HepG2 (cell line): ENCODE data around the gene FAAP100. TPM values are rescaled to one million over a fixed set of nuclear protein-coding genes. Genes with fewer than 3 reads are reported as not detected.

Source experiments
- AGO1 ChIP-seq: fragments of 200-400 bp; formaldehyde crosslinking; IDR thresholded peaks from 2 replicates; pipeline ENCODE4 v1.6.1; 2017; ENCODE audit warnings: mild to moderate bottlenecking, low read depth, low read length, moderate library complexity; ENCODE audit not compliant: poor library complexity, severe bottlenecking
- ARHGAP35 ChIP-seq: sonication (generic); formaldehyde crosslinking; IDR thresholded peaks from 2 replicates; pipeline ENCODE4 v1.9.0; 2022; ENCODE audit warnings: mild to moderate bottlenecking, inconsistent platforms, moderate library complexity, missing genetic modification reagents, borderline replicate concordance
- CBFB ChIP-seq: sonication (generic); formaldehyde crosslinking; IDR thresholded peaks from 2 replicates; pipeline ENCODE4 v1.4.0; 2020; ENCODE audit warnings: missing genetic modification reagents
- CENPT ChIP-seq: sonication (generic); formaldehyde crosslinking; IDR thresholded peaks from 2 replicates; pipeline ENCODE4 v1.8.0; 2022; ENCODE audit warnings: low read depth, mild to moderate bottlenecking, moderate library complexity, missing genetic modification reagents
- EED ChIP-seq: sonication (generic); formaldehyde crosslinking; IDR thresholded peaks from 2 replicates; pipeline ENCODE4 v1.5.0; 2020; ENCODE audit warnings: mild to moderate bottlenecking, missing genetic modification reagents
- MXD4 ChIP-seq: IDR thresholded peaks from 2 replicates; pipeline ENCODE4 v1.6.1; 2016; ENCODE audit warnings: mild to moderate bottlenecking, missing biosample characterization, missing genetic modification reagents
- ZBTB3 ChIP-seq: sonication (generic); formaldehyde crosslinking; IDR thresholded peaks from 2 replicates; pipeline ENCODE4 v1.4.0; 2020; ENCODE audit warnings: low read depth, mild to moderate bottlenecking, moderate library complexity, missing genetic modification reagents, borderline replicate concordance
- ZFP41 ChIP-seq: sonication (generic); formaldehyde crosslinking; IDR thresholded peaks from 2 replicates; pipeline ENCODE4 v1.4.0; 2020; ENCODE audit warnings: mild to moderate bottlenecking, missing genetic modification reagents, borderline replicate concordance
- ZNF34 ChIP-seq: sonication (generic); formaldehyde crosslinking; IDR thresholded peaks from 2 replicates; pipeline ENCODE4 v1.4.0; 2020; ENCODE audit warnings: mild to moderate bottlenecking, missing genetic modification reagents, borderline replicate concordance
- ZNF354B ChIP-seq: sonication (generic); formaldehyde crosslinking; IDR thresholded peaks from 2 replicates; pipeline ENCODE4 v1.8.0; 2022; ENCODE audit warnings: mild to moderate bottlenecking, missing genetic modification reagents
- ZNF724P ChIP-seq: sonication (generic); formaldehyde crosslinking; IDR thresholded peaks from 2 replicates; pipeline ENCODE4 v1.8.0; 2022; ENCODE audit warnings: missing genetic modification reagents, borderline replicate concordance
- polyA plus RNA-seq, 8 experiments: library from polyadenylated mRNA; depleted of rRNA in 3 of 8; stranded (reverse) in 7 of 8; unstranded in 1 of 8; fragments of >200 nt; fragmentation: Illumina TruSeq in 4 of 8; extraction: Trizol in 4 of 8; gene quantifications; 2 replicates each; pipeline versions ENCODE4 v1.2.1 to v1.2.3, GENCODE V29; 2011 to 2016; ENCODE audit warnings: low read depth in 4 of 8, missing spikeins in 1 of 8, mixed read lengths in 1 of 8; ENCODE audit not compliant: insufficient read depth in 1 of 8
- total RNA-seq, 5 experiments: library from RNA; depleted of rRNA; stranded (reverse); fragments of >200 nt; fragmentation: Illumina TruSeq; extraction: Trizol; gene quantifications; 2 replicates each; pipeline ENCODE4 v1.2.3, GENCODE V29; 2016; ENCODE audit warnings: low read depth in 1 of 5
- TF ChIP-seq, protein P1 (sequence below): sonication (generic); formaldehyde crosslinking; IDR thresholded peaks from 2 replicates; pipeline ENCODE4 v1.4.0; 2020; ENCODE audit warnings: mild to moderate bottlenecking, missing genetic modification reagents, borderline replicate concordance
- TF ChIP-seq, protein P2 (sequence below): sonication (generic); formaldehyde crosslinking; IDR thresholded peaks from 2 replicates; pipeline ENCODE4 v1.4.0; 2020; ENCODE audit warnings: missing genetic modification reagents
- TF ChIP-seq, protein P3 (sequence below): sonication (generic); formaldehyde crosslinking; IDR thresholded peaks from 2 replicates; pipeline ENCODE4; 2020; ENCODE audit warnings: missing genetic modification reagents, mild to moderate bottlenecking, borderline replicate concordance
- TF ChIP-seq, protein P4 (sequence below): sonication (generic); formaldehyde crosslinking; IDR thresholded peaks from 2 replicates; pipeline ENCODE4 v1.4.0; 2020; ENCODE audit warnings: mild to moderate bottlenecking, missing genetic modification reagents

The FAAP100 gene
- total and polyA plus RNA-seq, 2 of the 13 experiments (the other 11 are each of a cell fraction or from before 2014, with no cell fraction given), result 7.6 to 20.8 TPM

DNA sequence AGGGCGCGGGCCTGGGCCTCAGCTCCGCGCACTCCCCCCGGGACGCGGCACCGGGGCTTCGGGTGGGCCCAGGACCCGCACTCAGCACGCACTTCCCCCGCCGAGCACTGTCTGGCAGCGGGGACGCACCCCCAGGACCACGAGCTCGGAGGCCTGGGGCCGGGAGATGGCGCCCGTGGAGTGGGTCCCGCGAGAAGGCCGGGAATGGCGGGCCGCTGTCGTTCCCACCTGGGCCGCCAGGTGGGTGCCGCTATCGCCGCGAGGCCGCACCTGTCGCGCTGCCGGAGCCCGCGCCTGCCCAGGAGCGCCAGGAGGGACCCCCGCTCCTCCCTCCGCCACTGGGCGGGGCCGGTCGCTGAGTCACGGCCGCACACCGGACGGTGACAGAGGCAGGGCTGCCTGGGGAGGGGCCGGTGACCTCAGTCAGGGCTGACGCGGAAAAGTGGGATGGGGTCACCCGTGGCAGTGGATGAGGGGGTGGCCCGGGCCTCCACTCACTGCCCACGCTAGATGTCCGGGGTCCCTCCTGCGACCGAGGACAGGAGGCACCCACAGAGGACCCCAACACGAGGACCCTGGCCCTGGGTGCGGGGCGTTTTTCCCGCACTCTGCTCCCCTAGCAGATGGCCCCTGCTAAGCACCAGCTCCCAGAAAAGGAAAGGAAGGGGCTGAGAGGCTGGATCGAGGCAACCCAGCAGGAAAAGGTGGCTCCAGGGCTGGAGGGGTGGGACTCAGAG is 32.7 kb downstream of the FAAP100 start (continued):
- TF ChIP-seq ZFP41 (no peak), CBFB (CRISPR knock-in tag) (peak; percentile 29; the same call in 1 of the 2 replicates), AGO1 (peak; percentile 83), ZNF354B (CRISPR knock-in tag) (0 out of 2 replicates have a peak, but pooled peaks have one; percentile 24), MXD4 (CRISPR knock-in tag) (peak; percentile 25; the same call in 1 of the 2 replicates), ZBTB3 (CRISPR knock-in tag) (0 out of 2 replicates have a peak, but pooled peaks have one; percentile 38), ZNF34 (peak; percentile 76), ZNF724P (CRISPR knock-in tag) (peak; percentile 28; the same call in 1 of the 2 replicates), ARHGAP35 (CRISPR knock-in tag) (no peak; the same call in 1 of the 2 replicates), CENPT (CRISPR knock-in tag) (peak; percentile 15; the same call in 1 of the 2 replicates), EED (CRISPR knock-in tag) (peak; percentile 51; the same call in 1 of the 2 replicates)
- TF ChIP-seq, protein P1, sequence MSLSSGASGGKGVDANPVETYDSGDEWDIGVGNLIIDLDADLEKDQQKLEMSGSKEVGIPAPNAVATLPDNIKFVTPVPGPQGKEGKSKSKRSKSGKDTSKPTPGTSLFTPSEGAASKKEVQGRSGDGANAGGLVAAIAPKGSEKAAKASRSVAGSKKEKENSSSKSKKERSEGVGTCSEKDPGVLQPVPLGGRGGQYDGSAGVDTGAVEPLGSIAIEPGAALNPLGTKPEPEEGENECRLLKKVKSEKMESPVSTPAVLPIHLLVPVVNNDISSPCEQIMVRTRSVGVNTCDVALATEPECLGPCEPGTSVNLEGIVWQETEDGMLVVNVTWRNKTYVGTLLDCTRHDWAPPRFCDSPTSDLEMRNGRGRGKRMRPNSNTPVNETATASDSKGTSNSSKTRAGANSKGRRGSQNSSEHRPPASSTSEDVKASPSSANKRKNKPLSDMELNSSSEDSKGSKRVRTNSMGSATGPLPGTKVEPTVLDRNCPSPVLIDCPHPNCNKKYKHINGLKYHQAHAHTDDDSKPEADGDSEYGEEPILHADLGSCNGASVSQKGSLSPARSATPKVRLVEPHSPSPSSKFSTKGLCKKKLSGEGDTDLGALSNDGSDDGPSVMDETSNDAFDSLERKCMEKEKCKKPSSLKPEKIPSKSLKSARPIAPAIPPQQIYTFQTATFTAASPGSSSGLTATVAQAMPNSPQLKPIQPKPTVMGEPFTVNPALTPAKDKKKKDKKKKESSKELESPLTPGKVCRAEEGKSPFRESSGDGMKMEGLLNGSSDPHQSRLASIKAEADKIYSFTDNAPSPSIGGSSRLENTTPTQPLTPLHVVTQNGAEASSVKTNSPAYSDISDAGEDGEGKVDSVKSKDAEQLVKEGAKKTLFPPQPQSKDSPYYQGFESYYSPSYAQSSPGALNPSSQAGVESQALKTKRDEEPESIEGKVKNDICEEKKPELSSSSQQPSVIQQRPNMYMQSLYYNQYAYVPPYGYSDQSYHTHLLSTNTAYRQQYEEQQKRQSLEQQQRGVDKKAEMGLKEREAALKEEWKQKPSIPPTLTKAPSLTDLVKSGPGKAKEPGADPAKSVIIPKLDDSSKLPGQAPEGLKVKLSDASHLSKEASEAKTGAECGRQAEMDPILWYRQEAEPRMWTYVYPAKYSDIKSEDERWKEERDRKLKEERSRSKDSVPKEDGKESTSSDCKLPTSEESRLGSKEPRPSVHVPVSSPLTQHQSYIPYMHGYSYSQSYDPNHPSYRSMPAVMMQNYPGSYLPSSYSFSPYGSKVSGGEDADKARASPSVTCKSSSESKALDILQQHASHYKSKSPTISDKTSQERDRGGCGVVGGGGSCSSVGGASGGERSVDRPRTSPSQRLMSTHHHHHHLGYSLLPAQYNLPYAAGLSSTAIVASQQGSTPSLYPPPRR, result 0 out of 2 replicates have a peak, but pooled peaks have one; percentile 25
- TF ChIP-seq, protein P2, sequence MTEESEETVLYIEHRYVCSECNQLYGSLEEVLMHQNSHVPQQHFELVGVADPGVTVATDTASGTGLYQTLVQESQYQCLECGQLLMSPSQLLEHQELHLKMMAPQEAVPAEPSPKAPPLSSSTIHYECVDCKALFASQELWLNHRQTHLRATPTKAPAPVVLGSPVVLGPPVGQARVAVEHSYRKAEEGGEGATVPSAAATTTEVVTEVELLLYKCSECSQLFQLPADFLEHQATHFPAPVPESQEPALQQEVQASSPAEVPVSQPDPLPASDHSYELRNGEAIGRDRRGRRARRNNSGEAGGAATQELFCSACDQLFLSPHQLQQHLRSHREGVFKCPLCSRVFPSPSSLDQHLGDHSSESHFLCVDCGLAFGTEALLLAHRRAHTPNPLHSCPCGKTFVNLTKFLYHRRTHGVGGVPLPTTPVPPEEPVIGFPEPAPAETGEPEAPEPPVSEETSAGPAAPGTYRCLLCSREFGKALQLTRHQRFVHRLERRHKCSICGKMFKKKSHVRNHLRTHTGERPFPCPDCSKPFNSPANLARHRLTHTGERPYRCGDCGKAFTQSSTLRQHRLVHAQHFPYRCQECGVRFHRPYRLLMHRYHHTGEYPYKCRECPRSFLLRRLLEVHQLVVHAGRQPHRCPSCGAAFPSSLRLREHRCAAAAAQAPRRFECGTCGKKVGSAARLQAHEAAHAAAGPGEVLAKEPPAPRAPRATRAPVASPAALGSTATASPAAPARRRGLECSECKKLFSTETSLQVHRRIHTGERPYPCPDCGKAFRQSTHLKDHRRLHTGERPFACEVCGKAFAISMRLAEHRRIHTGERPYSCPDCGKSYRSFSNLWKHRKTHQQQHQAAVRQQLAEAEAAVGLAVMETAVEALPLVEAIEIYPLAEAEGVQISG, result no peak
- TF ChIP-seq, protein P3, sequence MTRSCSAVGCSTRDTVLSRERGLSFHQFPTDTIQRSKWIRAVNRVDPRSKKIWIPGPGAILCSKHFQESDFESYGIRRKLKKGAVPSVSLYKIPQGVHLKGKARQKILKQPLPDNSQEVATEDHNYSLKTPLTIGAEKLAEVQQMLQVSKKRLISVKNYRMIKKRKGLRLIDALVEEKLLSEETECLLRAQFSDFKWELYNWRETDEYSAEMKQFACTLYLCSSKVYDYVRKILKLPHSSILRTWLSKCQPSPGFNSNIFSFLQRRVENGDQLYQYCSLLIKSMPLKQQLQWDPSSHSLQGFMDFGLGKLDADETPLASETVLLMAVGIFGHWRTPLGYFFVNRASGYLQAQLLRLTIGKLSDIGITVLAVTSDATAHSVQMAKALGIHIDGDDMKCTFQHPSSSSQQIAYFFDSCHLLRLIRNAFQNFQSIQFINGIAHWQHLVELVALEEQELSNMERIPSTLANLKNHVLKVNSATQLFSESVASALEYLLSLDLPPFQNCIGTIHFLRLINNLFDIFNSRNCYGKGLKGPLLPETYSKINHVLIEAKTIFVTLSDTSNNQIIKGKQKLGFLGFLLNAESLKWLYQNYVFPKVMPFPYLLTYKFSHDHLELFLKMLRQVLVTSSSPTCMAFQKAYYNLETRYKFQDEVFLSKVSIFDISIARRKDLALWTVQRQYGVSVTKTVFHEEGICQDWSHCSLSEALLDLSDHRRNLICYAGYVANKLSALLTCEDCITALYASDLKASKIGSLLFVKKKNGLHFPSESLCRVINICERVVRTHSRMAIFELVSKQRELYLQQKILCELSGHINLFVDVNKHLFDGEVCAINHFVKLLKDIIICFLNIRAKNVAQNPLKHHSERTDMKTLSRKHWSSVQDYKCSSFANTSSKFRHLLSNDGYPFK, result no peak
- TF ChIP-seq, protein P4, sequence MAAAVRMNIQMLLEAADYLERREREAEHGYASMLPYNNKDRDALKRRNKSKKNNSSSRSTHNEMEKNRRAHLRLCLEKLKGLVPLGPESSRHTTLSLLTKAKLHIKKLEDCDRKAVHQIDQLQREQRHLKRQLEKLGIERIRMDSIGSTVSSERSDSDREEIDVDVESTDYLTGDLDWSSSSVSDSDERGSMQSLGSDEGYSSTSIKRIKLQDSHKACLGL (CRISPR knock-in tag), result peak; percentile 35; the same call in 1 of the 2 replicates
